GM12878 (cell line): ENCODE data around the gene DIP2C. TPM values are rescaled to one million over a fixed set of nuclear protein-coding genes. Genes with fewer than 3 reads are reported as not detected.

Source experiments
- ATAC-seq: fragments of 200-7000 bp; cut with Tn5 transposase; 3 replicates; pipeline ENCODE4 v1.9.1; 2020; ENCODE audit warnings: mild to moderate bottlenecking, moderate library complexity
- BruUV-seq: library from RNA; stranded (reverse); fragments of 400-500 nt; replicated peaks from 2 replicates; lab custom pipeline; 2021; lab: Mats Ljungman, UMichigan
- CTCF ChIA-PET: fragments of 300-600 bp; sonication (Branson Sonifier 250); formaldehyde crosslinking; extraction: SDS; loops from one replicate; lab custom pipeline; 2021; ENCODE audit warnings: inconsistent platforms; lab: Yijun Ruan, JAX
- POLR2A ChIA-PET: fragments of 350-600 bp; formaldehyde crosslinking; extraction: SDS; loops from one replicate; lab custom pipeline; 2021; ENCODE audit warnings: inconsistent platforms; lab: Charles Lee
- RAD21 ChIA-PET: fragments of 300-600 bp; sonication (Branson Sonifier 250); formaldehyde crosslinking; loops from one replicate; lab custom pipeline; 2023; ENCODE audit warnings: antibody characterized with exemption; ENCODE audit not compliant: unreplicated experiment; lab: Charles Lee
- SMC1A ChIA-PET: fragments of 300-600 bp; sonication (Branson Sonifier 250); formaldehyde crosslinking; loops from one replicate; lab custom pipeline; 2023; ENCODE audit not compliant: unreplicated experiment, uncharacterized antibody; lab: Charles Lee
- DNase-seq: peaks from one replicate; pipeline ENCODE4 v3.0.0-alpha.2; 2011; ENCODE audit warnings: low read depth, low spot score
- FAIRE-seq: peaks from 3 replicates; lab custom pipeline; 2011; peaks lifted over from hg19 to GRCh38; lab: Jason Lieb, UNC
- H2AFZ ChIP-seq: 2 replicates; pipeline ENCODE4 v1.6.0; 2011; ENCODE audit warnings: low read depth, low read length, control low read depth; ENCODE audit not compliant: control insufficient read depth
- H3K27ac ChIP-seq: 2 replicates; pipeline ENCODE4 v1.5.1; 2011; ENCODE audit warnings: control low read depth; ENCODE audit not compliant: control insufficient read depth, insufficient read depth
- H3K27me3 ChIP-seq, 2 experiments: replicated peaks in 1 of 2; 2 replicates each; pipeline versions ENCODE4 v1.6.0 to v1.6.1; 2011; ENCODE audit warnings: low read length in 1 of 2; ENCODE audit not compliant: control insufficient read depth in 2 of 2, insufficient read depth in 2 of 2
- H3K36me3 ChIP-seq, 2 experiments: 2 replicates each; pipeline ENCODE4 v1.5.1; 2011; ENCODE audit warnings: low read length in 1 of 2; ENCODE audit not compliant: control insufficient read depth in 2 of 2, insufficient read depth in 2 of 2
- H3K4me1 ChIP-seq: 2 replicates; pipeline ENCODE4 v1.6.1; 2011; ENCODE audit warnings: mild to moderate bottlenecking, low read length, moderate library complexity, mixed read lengths; ENCODE audit not compliant: control insufficient read depth, insufficient read depth
- H3K4me2 ChIP-seq: 2 replicates; pipeline ENCODE4 v1.6.0; 2011; ENCODE audit warnings: control low read depth; ENCODE audit not compliant: control insufficient read depth, insufficient read depth
- H3K4me3 ChIP-seq: fragments of 200-600 bp; sonication (generic); 2 replicates; pipeline ENCODE4 v1.5.1; 2016
- H3K79me2 ChIP-seq: 2 replicates; pipeline ENCODE4 v1.6.0; 2011; ENCODE audit warnings: low read length; ENCODE audit not compliant: control insufficient read depth, insufficient read depth
- H3K9ac ChIP-seq: 2 replicates; pipeline ENCODE4 v1.8.0; 2011; ENCODE audit warnings: low read length, control low read depth, mixed read lengths; ENCODE audit not compliant: control insufficient read depth, insufficient read depth
- H3K9me3 ChIP-seq: replicated peaks from 3 replicates; pipeline ENCODE4 v1.5.1; 2011; ENCODE audit warnings: mild to moderate bottlenecking, low read length; ENCODE audit not compliant: control insufficient read depth, insufficient read depth
- H4K20me1 ChIP-seq: 2 replicates; pipeline ENCODE4 v1.6.0; 2011; ENCODE audit not compliant: control insufficient read depth, insufficient read depth
- CTCF ChIP-seq, 3 experiments: IDR thresholded peaks in 2 of 3; conservative IDR thresholded peaks in 1 of 3; 2 replicates each; pipeline ENCODE4 v1.5.1; 2011; ENCODE audit warnings: low read depth in 3 of 3, low read length in 3 of 3, mild to moderate bottlenecking in 3 of 3, control low read depth in 2 of 3, moderate library complexity in 2 of 3, inconsistent platforms in 1 of 3, mixed read lengths in 1 of 3; ENCODE audit not compliant: control insufficient read depth in 2 of 3, insufficient read depth in 1 of 3; ENCODE audit errors: extremely low read depth in 1 of 3
- FOXM1 ChIP-seq: IDR thresholded peaks from 2 replicates; pipeline ENCODE4 v1.6.1; 2012; ENCODE audit warnings: low read depth, mild to moderate bottlenecking, inconsistent platforms, low read length, moderate library complexity
- IKZF2 ChIP-seq, 2 experiments: fragments of 450-650 bp; IDR thresholded peaks; 2 replicates each; pipeline ENCODE4 v1.6.1; 2017; ENCODE audit warnings: mild to moderate bottlenecking in 2 of 2, moderate library complexity in 2 of 2
- MAX ChIP-seq: IDR thresholded peaks from 2 replicates; pipeline ENCODE4 v1.6.1; 2012; ENCODE audit warnings: low read depth, low read length, improper control_type of control experiment
- PBX3 ChIP-seq: IDR thresholded peaks from 2 replicates; pipeline ENCODE4 v1.6.1; 2011; ENCODE audit warnings: mild to moderate bottlenecking, low read depth, low read length, moderate library complexity; ENCODE audit not compliant: insufficient replicate concordance
- RELB ChIP-seq: fragments of 450-650 bp; IDR thresholded peaks from 2 replicates; pipeline ENCODE4 v1.6.1; 2017; ENCODE audit warnings: low read depth, mild to moderate bottlenecking, moderate library complexity
- SIX5 ChIP-seq: IDR thresholded peaks from 2 replicates; pipeline ENCODE4 v1.6.1; 2011; ENCODE audit warnings: mild to moderate bottlenecking, low read depth, low read length, moderate library complexity; ENCODE audit not compliant: severe bottlenecking
- USF2 ChIP-seq: IDR thresholded peaks from 2 replicates; pipeline ENCODE4 v1.6.1; 2011; ENCODE audit warnings: low read depth, low read length, improper control_type of control experiment, borderline replicate concordance
- ZNF207 ChIP-seq: fragments of 450-650 bp; IDR thresholded peaks from 2 replicates; pipeline ENCODE4 v1.6.1; 2014; ENCODE audit warnings: antibody characterized with exemption, mild to moderate bottlenecking, borderline replicate concordance
- WGBS: methylation state at CpG from one replicate; pipeline ENCODE4 v1.1.6; 2016; ENCODE audit warnings: low lambda C conversion rate; ENCODE audit not compliant: insufficient replicate concordance, insufficient coverage; ENCODE audit errors: missing lambda C conversion rate; 5-methylcytosine and 5-hydroxymethylcytosine counted together
- in situ Hi-C: fragments of 300-500 bp; cut with MboI; formaldehyde crosslinking; loops from 9 replicates; pipeline ENCODE4 v1.14.3; 2018; ENCODE audit warnings: mixed read lengths
- intact Hi-C: fragments of 100-400 bp; cut with micrococcal nuclease; formaldehyde crosslinking; loops from one replicate; pipeline ENCODE4 v1.14.2; 2022; ENCODE audit not compliant: unreplicated experiment
- polyA plus RNA-seq, 11 experiments: library from polyadenylated mRNA; depleted of rRNA in 4 of 11; unstranded in 6 of 11; stranded (reverse) in 5 of 11; fragments of >200 nt; fragmentation: Nextera tagmentation in 4 of 11; fragmentation: Illumina TruSeq in 1 of 11; extraction: Ambion mirVana in 4 of 11; extraction: Trizol in 1 of 11; gene quantifications; 1 replicate in 1 of 11; 2 replicates in 10 of 11; pipeline versions ENCODE4 v1.2.1 to v1.2.3, GENCODE V29; 2011 to 2016; ENCODE audit warnings: inconsistent platforms in 2 of 11, missing spikeins in 2 of 11, low read depth in 1 of 11
- total RNA-seq, 4 experiments: library from RNA; depleted of rRNA in 3 of 4; stranded (reverse); fragments of >200 nt in 3 of 4; fragmentation: Illumina TruSeq in 1 of 4; extraction: Trizol in 1 of 4; gene quantifications; 2 replicates each; pipeline versions ENCODE4 v1.2.1 to v1.2.3, GENCODE V29; 2013 to 2021

The DIP2C gene
- total and polyA plus RNA-seq, 10 of the 15 experiments (the other 5 are each of a cell fraction or from before 2014, with no cell fraction given) = 0.01 to 0.10 (median 0.06) TPM

GRCh38 chr10:558364-558763 is 131.1 kb downstream of the DIP2C start:
- intact Hi-C loops (no loop called here), in situ Hi-C loops (no loop called here)
- ATAC-seq = no peak
- H4K20me1 ChIP-seq = no peaks in the 10 kb centered on the region
- no peak overlapping the region for H2AFZ ChIP-seq
- H3K9me3 ChIP-seq = no peaks in the 10 kb centered on the region; the same call in 2 of the 3 replicates
- RAD21 ChIA-PET = no interaction called here
- H3K4me2 ChIP-seq = no peak overlapping the region
- no peaks in the 10 kb centered on the region for H3K4me1 ChIP-seq
- POLR2A ChIA-PET = no interaction called here
- no peak for TF ChIP-seq RELB
- no peak for TF ChIP-seq ZNF207
- TF ChIP-seq MAX = no peak
- no peak for TF ChIP-seq CTCF (IDR thresholded peaks at IDR 0.05 in 2 of 3, conservative IDR thresholded peaks at IDR 0.05 in 1 of 3; ENCODE audit: control insufficient read depth in 2 of 3, extremely low read depth in 1 of 3, insufficient read depth in 1 of 3, low read depth in 3 of 3, low read length in 3 of 3)
- no peak for TF ChIP-seq PBX3
- TF ChIP-seq IKZF2 (IDR thresholded peaks at IDR 0.05) = no peak
- TF ChIP-seq SIX5 = no peak
- no peak for TF ChIP-seq FOXM1
- no peak for TF ChIP-seq USF2
- no peak for FAIRE-seq
- H3K27ac ChIP-seq = no peak overlapping the region
- DNase-seq = no peak
- H3K4me3 ChIP-seq = no peak overlapping the region
- no peaks in the 10 kb centered on the region for H3K36me3 ChIP-seq
- CTCF ChIA-PET = no interaction called here
- H3K9ac ChIP-seq = no peak overlapping the region
- no peaks in the 10 kb centered on the region for H3K27me3 ChIP-seq
- SMC1A ChIA-PET = no interaction called here
- 52% methylated on average over 16 of the region's 17 CpGs for WGBS
- H3K79me2 ChIP-seq = no peaks in the 10 kb centered on the region
- no TSS peak for BruUV-seq
